Myocyte (in vitro differentiated cells): ENCODE measurements around the gene MAPK12. TPM values are rescaled to one million over a fixed set of nuclear protein-coding genes. Genes with fewer than 3 reads are reported as not detected.

Source experiments
- DNase-seq: peaks from one replicate; pipeline ENCODE4 v3.0.0-alpha.2; 2012; ENCODE audit warnings: low read depth
- total RNA-seq: library from RNA; depleted of rRNA; stranded (reverse); fragments of >200 nt; gene quantifications from 2 replicates; pipeline ENCODE4 v1.2.3, GENCODE V29; 2014

MAPK12 gene
- total RNA-seq, 1 donor from 2014 or later = 27.9 TPM

DNA sequence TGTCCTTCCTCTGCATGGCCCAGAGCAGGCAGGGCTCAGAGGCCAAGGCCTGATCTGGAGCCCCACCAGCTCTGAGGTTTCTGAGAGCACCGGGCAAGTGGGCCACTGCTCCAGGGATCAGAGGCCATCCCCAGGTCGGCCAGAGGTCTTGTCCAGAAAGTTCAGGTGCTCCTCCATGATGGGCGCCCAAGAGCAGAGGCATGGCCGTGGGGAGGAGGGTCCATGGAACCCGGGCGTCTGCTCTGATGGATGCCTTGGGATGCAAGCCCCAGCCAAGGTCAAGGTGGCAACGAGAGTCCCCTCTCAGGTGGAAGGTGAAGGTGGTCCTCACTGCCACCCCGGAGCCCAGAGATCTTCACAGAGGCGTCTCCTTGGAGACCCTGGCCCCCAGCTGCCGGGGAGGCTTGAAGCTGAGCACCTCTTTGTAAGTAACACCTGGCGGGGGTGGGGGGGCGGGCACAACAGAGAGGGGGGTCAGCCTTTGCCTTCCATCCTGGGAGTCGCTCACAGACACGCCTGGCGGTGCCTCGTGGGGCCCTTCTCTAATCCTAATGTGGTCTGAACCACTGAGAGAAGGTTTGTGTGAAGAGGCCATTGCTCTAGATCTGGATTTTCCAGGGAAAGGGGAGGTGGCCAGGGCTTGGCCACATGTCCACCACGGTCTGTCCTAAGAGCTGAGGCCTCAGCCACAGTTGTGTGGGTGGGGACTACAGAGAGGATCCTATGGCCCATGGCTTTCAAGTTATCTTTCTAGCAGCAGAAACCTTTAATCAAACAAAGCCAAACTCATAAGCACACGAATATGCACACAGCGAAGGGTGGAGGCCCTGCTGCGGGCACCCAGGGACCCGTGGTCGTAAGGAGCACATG is 8.2 kb downstream of the MAPK12 start:
- no peak for DNase-seq

DNA sequence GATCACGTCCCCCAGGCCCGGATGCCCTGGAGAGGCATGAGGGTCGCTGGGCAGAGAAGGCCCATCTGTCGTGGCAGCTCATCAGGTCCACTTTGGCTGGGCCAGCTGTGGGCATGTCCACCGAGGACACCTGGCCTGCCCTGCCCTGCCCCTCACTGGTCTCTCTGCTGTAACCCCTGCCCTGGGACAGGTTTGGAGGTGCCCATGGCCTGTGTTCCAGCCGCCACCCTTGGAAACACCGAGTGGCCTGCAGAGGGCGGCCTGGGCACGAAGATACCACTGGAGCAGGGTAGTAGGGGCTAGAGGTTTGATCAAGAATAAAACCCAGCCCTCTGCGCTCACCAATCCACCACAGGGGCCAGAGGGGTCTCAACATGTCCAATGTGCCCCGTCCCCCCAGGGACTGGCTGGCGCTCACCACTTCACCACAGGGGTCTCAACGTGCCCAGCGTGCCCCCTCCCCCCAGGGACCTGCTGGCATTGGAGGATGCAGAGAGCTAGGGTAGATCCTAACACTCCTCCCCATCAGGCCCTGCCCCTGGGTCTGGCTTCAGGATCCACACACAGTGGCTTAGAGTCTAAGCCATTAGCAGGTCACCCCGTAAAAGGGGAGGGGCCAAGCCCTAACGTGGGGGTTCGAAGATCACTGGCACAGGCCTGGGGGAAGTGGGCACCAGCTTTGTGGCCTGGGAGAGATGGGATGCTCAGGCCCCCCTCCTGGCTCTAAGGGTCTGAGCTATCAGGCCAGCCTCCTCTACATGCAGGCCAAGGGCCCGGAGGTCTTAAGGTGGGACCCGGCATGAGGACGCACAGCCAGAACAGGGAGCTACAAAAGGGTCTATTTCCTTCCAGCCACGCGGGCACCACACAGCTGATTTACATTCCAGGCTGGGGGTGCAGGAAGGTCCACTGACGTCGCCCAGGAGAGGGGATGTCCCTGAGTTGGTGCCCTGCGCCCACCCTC is 9.1 kb downstream of the MAPK12 start:
- DNase-seq = peak; percentile 74

- no peak for DNase-seq
Measured at GRCh38 chr22:50251477-50252081, 9.9 kb downstream of the MAPK12 start.

DNA sequence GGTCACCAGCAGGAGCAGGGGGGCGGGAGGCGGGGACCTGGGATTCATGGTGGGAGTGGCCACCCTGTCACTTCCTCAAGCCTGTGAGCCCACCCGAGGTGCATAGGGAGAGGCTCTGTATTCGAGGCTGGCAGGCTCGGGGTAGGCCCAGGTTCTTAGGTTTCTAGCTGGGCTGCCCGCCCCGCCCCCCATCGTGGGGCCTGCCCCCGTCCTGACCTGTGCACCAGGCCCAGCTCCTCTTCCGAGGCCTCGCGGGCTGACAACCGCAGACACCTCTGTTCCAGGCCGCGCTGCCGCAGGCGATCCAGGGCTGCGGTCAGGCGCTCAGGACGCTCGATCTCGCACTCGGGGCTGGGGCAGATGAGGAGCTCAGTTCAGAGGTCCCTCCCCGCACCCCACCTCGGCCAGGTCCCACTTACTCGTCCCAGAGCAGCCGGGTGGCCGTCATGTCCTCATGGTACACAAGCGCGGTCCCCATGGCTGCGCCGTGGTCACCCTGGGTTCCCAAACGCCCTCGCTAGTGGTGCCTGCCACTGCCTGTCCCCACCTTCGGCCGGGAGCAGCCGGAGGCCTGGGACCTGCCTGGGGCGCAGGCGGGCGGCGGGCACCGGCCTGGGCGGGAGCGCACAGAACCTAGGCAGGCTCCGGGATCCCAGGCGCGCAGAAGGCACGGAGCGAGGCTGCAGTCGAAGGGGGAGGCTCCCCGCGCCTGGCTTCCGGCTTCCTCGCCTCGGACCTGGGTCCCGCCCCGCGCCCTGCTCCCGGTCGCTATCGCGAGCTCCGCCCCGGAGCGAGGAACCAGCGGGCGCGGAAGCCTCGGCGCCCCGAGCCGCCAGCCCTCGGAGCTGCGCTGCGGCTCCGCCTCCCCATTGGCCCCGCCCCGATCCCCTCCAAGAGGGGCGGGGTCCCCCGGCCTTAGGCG is 10.7 kb downstream of the MAPK12 start, which contains the start of gene HDAC10:
HDAC10 (minus strand) TSS at position 711 of the 922 bp plus-strand sequence; CDS start at position 478, 233 bp downstream.
- peak; percentile 72 for DNase-seq

GRCh38 chr22:50250249-50250554 is 11.3 kb downstream of the MAPK12 start:
- no peak for DNase-seq

DNA sequence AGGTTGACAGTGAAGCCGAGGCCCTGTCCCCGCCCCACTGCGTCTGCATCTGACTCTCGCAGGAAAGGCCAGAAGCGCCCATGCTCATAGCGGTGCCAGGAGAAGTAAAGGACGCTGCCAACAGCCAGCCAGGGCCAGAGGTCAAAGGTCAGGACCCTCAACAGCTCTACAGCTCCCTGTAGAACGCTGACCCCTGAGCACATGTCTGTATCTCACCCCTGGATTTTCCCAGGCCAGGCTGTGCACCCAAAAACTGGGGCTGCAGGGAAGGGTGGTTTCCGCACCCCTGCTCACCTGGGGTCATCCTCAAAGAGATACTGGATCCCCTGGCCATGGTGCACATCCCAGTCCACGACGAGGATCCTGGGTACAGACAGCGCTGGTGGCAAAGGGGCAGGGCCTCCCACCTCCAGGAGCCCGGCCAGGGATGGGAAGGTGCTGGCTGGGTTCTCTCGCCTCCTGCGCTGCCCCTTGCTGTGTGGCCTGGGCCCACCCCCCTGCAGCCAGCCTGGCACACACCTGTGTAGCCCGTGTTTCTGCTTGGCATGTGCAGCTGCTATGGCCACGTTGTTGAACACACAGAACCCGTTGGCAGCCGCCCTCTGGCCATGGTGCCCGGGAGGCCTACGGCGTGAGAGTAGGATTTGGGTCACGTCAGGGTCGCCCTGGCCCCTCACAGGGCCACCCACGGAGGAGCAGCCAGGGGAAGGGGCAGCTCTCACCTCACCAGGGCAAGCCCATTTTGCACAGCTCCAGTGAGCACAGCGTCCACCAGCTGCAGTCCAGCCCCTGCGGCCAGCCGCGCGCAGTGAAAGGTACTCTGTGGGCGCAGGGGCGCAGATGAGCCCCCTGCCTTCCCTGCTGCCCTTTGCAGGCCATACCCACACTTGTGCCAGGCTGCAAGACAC is 11.9 kb downstream of the MAPK12 start:
- DNase-seq = no peak

DNA sequence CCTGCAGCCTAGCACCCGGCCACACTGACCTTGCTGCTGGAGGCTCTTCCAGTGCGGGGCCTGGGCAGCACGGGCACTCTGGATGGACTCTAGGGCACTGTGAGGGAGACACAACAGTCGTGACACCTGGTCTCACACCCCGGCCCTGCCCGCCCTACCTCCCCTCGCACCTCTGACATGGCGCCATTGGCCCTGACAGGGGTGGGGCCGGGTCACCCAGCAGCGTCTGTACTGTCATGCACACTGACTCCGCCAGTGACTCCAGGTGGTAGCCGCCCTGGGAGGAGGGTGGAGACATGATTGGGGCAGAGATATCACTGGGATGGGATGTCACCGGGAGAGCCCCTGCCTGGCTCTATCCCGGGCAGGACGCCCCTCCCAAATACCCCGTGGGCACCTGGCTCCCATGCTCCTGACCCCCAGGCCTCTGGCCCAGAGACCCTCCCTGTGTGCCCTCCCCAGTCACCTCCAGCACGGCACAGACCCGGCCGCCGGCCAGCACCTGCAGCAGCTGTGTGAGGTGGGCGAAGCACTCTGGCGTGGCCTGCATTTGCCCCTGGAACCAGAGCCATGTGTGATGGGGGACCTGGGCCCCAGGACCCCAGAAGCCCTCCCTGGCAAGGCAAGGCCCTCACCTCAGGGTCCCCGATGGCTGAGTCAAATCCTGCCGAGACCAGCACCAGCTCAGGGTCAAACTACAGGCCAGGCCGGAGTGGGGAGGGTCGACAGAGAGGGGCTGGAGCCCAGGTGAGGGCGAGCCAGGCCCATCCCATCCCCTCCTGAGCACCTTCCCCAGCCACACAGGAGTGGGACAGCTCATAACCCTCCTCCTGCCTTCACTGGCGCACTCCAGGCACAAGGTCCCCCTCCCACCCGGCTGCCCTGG is 13.0 kb downstream of the MAPK12 start:
- DNase-seq = no peak

- DNase-seq = no peak
Measured at GRCh38 chr22:50247748-50248147, 13.7 kb downstream of the MAPK12 start.

DNA sequence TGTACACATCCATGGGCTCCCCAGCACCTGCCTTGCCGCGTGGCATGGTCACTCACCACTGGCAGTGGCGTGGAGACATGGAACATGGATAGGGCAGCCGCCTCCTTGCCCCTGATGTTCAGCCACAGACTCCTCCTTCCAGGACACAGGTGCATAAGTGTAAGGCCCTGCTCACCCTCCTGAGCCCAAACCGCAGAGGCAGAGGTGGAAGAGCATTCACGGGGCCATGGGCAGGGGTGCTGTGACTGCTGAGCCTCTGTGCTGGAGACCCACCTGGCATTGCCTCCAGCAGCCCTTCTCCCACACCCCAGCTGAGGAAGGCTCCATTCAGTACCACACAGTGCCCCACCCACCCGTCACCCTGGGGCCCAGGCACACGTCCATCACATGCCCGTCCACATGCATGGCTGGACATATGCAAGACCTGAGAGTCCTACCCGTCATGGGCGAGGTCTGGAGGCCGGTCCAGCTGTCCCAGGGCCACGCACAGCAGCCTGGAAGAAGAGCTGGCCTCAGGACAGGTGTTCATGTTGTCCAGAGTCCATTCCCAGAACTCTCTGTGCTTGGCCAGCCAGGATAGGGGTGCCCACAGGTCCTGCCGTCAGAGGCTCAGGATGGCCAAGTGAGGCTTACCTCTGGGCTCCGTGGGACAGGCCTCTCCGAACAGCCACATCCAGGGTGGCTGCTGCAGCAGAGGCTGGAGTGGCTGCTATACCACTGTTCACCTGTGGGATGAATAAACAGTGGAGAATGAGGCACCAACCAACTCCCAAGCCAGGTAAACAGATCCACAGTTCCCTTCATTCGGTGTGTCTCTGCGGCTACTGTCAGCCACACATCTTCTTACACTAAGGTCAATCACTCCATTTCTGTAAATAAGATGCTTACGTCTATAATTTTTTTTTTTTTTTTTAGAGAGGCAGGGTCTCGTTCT is 15.0 kb downstream of the MAPK12 start:
- DNase-seq = no peak

- no peak for DNase-seq
Measured at GRCh38 chr22:50245214-50246072, 16.0 kb downstream of the MAPK12 start.

DNA sequence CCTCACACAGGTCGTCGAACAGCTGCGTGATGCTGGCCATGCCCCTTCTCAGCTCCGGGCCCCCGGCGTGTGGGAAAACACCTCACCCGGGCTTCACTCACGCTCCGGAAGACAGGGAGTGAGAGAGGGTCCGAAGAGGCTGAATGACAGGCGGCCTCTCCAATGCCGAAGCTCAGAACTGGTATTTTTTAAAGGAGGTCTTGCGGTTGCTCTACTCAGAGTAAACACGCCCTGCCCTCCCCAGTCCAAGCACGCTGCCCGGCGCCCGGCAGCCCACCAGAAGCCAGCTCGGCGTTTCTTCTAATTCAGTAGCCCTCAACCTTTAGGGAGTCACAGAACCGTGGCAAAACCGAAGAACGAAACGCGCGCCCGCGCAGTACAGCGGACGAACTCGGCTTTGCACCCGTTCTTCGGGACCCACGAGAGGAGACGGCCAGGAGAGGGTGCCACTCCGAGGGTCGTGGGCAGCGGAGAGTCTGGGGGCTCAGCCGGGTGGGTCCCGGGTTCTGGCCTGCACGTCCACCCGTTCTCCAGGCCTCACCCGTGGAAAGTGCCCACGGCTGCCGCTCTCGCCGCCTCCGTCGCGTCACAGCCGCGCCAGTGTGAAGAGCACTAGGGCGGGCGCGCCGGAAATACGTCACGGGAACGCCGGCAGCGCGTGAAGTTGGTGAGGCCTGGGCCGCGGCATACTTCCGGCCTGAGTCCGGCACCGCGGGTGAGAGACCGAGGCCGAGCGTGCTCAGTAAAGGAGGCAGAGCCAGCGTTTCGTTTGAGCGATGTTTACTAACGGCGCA is 16.9 kb downstream of the MAPK12 start, which contains the start of gene TUBGCP6:
TUBGCP6 (minus strand) TSS at position 604 of the 794 bp plus-strand sequence; CDS start at position 40, 564 bp downstream.
- DNase-seq = peak; percentile 93

DNA sequence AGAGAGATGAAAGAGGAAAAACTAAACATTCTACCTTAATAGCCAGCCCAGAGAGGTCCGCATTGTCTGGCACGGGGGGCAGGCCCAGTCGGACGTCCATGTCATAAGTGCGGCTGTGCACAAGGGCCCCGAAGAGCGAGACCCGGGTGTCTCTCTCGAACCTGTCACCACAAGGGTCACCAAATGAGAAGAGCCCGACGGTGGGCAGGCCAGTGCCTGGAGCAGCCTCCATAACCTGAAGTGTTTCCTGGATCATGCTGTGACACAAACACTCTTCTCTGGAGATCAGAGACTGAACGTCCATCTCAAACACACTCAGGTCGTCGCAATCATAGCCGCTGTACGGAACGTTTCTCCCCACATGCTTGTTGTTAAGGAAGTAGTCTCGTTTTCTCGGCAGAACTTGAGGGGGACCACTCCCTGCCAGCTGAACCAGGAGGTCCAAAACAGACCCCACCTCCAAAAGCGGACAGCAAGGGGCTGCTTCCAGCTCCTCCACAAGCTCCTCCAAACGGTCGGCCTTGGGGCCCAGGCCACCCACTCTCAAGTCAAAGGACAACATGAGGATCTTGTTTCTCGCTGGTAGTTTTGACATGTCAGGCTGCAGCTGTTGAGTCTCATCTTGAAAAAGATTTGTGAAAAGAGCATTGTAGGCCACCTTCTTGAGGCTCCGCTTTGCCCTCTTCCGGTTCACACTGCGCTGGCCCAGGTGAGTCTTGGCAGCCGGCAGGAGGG is 17.6 kb downstream of the MAPK12 start:
- DNase-seq = peak; percentile 47

DNA sequence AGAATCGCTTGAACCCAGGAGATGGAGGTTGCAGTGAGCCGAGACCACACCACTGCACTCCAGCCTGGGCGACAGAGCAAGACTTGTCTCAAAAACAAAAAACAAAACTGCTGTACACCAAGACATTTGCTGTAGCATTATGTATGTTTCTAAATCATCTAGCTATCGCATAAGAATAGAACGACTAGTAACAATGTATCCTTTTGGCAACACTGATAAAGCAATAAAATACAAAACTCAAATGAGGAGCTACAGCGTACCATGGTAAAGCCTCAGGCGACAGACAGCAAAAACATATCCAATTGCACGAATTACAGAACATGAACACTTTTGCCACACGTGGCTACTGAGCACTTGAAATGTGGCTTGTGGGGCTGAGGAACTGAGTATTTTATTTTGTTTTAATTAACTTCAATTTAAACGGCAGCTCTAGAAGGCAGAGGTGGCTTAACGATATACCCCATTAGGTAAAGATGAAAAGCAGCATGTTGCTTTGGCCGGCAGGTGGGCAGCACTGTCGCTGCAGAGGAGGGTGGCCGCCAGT is 19.0 kb downstream of the MAPK12 start:
- DNase-seq = no peak

GRCh38 chr22:50238755-50239154 is 22.7 kb downstream of the MAPK12 start:
- DNase-seq = no peak
